HepG2 (cell line): ENCODE measurements around the gene MYO1B. TPM values are rescaled to one million over a fixed set of nuclear protein-coding genes. Genes with fewer than 3 reads are reported as not detected.

Experiments
- CCDC6 ChIP-seq: sonication (generic); formaldehyde crosslinking; IDR thresholded peaks from 2 replicates; pipeline ENCODE4 v1.8.1; 2022; ENCODE audit warnings: mild to moderate bottlenecking, missing genetic modification reagents, moderate library complexity
- FOXO1 ChIP-seq: sonication (generic); formaldehyde crosslinking; IDR thresholded peaks from 2 replicates; pipeline ENCODE4 v1.4.0; 2020; ENCODE audit warnings: missing genetic modification reagents
- FOXP4 ChIP-seq: sonication (generic); formaldehyde crosslinking; IDR thresholded peaks from 2 replicates; pipeline ENCODE4 v1.4.0; 2020; ENCODE audit warnings: missing genetic modification reagents
- HIVEP1 ChIP-seq: sonication (generic); formaldehyde crosslinking; IDR thresholded peaks from 2 replicates; pipeline ENCODE4 v1.4.0; 2020; ENCODE audit warnings: mild to moderate bottlenecking, missing genetic modification reagents
- HOMEZ ChIP-seq: IDR thresholded peaks from 2 replicates; pipeline ENCODE4 v1.6.1; 2016; ENCODE audit warnings: low read depth
- JUNB ChIP-seq: sonication (generic); formaldehyde crosslinking; IDR thresholded peaks from 2 replicates; pipeline ENCODE4 v1.8.0; 2022; ENCODE audit warnings: missing genetic modification reagents, mild to moderate bottlenecking, borderline replicate concordance
- MXI1 ChIP-seq: IDR thresholded peaks from 3 replicates; pipeline ENCODE4 v1.6.1; 2012; ENCODE audit warnings: low read depth, low read length, inconsistent platforms, borderline replicate concordance
- MYC ChIP-seq: sonication (generic); formaldehyde crosslinking; IDR thresholded peaks from 2 replicates; pipeline ENCODE4 v1.9.0; 2021; ENCODE audit warnings: missing genetic modification reagents, borderline replicate concordance
- NFE2L1 ChIP-seq: sonication (generic); formaldehyde crosslinking; IDR thresholded peaks from 2 replicates; pipeline ENCODE4 v1.4.0; 2020; ENCODE audit warnings: missing genetic modification reagents, mild to moderate bottlenecking, borderline replicate concordance
- NFRKB ChIP-seq: fragments of 450-650 bp; IDR thresholded peaks from 2 replicates; pipeline ENCODE4 v1.6.1; 2017
- SIN3A ChIP-seq: IDR thresholded peaks from 2 replicates; pipeline ENCODE4 v1.6.1; 2011; ENCODE audit warnings: low read depth, mild to moderate bottlenecking, control low read depth, low read length, borderline replicate concordance
- SP4 ChIP-seq: sonication (generic); formaldehyde crosslinking; IDR thresholded peaks from 2 replicates; pipeline ENCODE4 v1.8.1; 2023; ENCODE audit warnings: mild to moderate bottlenecking, missing genetic modification reagents
- ZBTB1 ChIP-seq: sonication (generic); formaldehyde crosslinking; IDR thresholded peaks from 2 replicates; pipeline ENCODE4 v1.4.0; 2020; ENCODE audit warnings: missing genetic modification reagents, borderline replicate concordance
- ZBTB37 ChIP-seq: sonication (generic); formaldehyde crosslinking; IDR thresholded peaks from 2 replicates; pipeline ENCODE4 v1.4.0; 2020; ENCODE audit warnings: mild to moderate bottlenecking, missing genetic modification reagents
- ZNF205 ChIP-seq: IDR thresholded peaks from 2 replicates; pipeline ENCODE4 v1.6.1; 2018; ENCODE audit warnings: missing biosample characterization, missing genetic modification reagents
- ZNF563 ChIP-seq: sonication (generic); formaldehyde crosslinking; IDR thresholded peaks from 2 replicates; pipeline ENCODE4 v1.8.0; 2022; ENCODE audit warnings: mild to moderate bottlenecking, moderate library complexity, missing genetic modification reagents
- ZNF576 ChIP-seq: sonication (generic); formaldehyde crosslinking; IDR thresholded peaks from 2 replicates; pipeline ENCODE4 v1.4.0; 2020; ENCODE audit warnings: mild to moderate bottlenecking, missing genetic modification reagents
- ZNF614 ChIP-seq: IDR thresholded peaks from 2 replicates; pipeline ENCODE4 v1.6.1; 2018; ENCODE audit warnings: missing biosample characterization, missing genetic modification reagents, inconsistent platforms, borderline replicate concordance
- ZNF616 ChIP-seq: sonication (generic); formaldehyde crosslinking; IDR thresholded peaks from 2 replicates; pipeline ENCODE4 v1.5.0; 2020; ENCODE audit warnings: low read depth, mild to moderate bottlenecking, missing genetic modification reagents
- ZNF691 ChIP-seq: sonication (generic); formaldehyde crosslinking; IDR thresholded peaks from 2 replicates; pipeline ENCODE4 v1.4.0; 2020; ENCODE audit warnings: missing genetic modification reagents, low read depth, mild to moderate bottlenecking, borderline replicate concordance
- ZNF704 ChIP-seq: sonication (generic); formaldehyde crosslinking; IDR thresholded peaks from 2 replicates; pipeline ENCODE4 v1.8.1; 2023; ENCODE audit warnings: mild to moderate bottlenecking, inconsistent platforms, moderate library complexity, missing genetic modification reagents, borderline replicate concordance
- ZSCAN22 ChIP-seq: sonication (generic); formaldehyde crosslinking; IDR thresholded peaks from 2 replicates; pipeline ENCODE4 v1.4.0; 2020; ENCODE audit warnings: mild to moderate bottlenecking, missing genetic modification reagents
- polyA plus RNA-seq, 8 experiments: library from polyadenylated mRNA; depleted of rRNA in 3 of 8; stranded (reverse) in 7 of 8; unstranded in 1 of 8; fragments of >200 nt; fragmentation: Illumina TruSeq in 4 of 8; extraction: Trizol in 4 of 8; gene quantifications; 2 replicates each; pipeline versions ENCODE4 v1.2.1 to v1.2.3, GENCODE V29; 2011 to 2016; ENCODE audit warnings: low read depth in 4 of 8, missing spikeins in 1 of 8, mixed read lengths in 1 of 8; ENCODE audit not compliant: insufficient read depth in 1 of 8
- total RNA-seq, 5 experiments: library from RNA; depleted of rRNA; stranded (reverse); fragments of >200 nt; fragmentation: Illumina TruSeq; extraction: Trizol; gene quantifications; 2 replicates each; pipeline ENCODE4 v1.2.3, GENCODE V29; 2016; ENCODE audit warnings: low read depth in 1 of 5

The MYO1B gene
- total and polyA plus RNA-seq, 2 of the 13 experiments (the other 11 are each of a cell fraction or from before 2014, with no cell fraction given), result 36.9 to 89.8 TPM

GRCh38 chr2:191245869-191246531 lies 796 bp downstream of the MYO1B start (continued):
- TF ChIP-seq ZNF616 (CRISPR knock-in tag) (no peak; the same call in 1 of the 2 replicates), ZNF576 (CRISPR knock-in tag) (peak; percentile 89; the same call in 1 of the 2 replicates), JUNB (CRISPR knock-in tag) (no peak), ZBTB37 (no peak), ZNF614 (peak; percentile 36; the same call in 1 of the 2 replicates), ZNF563 (CRISPR knock-in tag) (no peak; the same call in 1 of the 2 replicates), CCDC6 (no peak), ZBTB1 (CRISPR knock-in tag) (no peak), ZNF691 (peak; percentile 91; the same call in 1 of the 2 replicates), SP4 (0 out of 2 replicates have a peak, but pooled peaks have one; percentile 40), MYC (CRISPR knock-in tag) (peak; percentile 88; the same call in 1 of the 2 replicates), ZSCAN22 (CRISPR knock-in tag) (peak; percentile 77; the same call in 1 of the 2 replicates), FOXP4 (peak; percentile 72), FOXO1 (peak; percentile 72), HOMEZ (CRISPR knock-in tag) (peak; percentile 57; the same call in 1 of the 2 replicates), HIVEP1 (CRISPR knock-in tag) (peak; percentile 94), NFE2L1 (CRISPR knock-in tag) (no peak), ZNF704 (peak; percentile 52; the same call in 1 of the 2 replicates), SIN3A (peak; percentile 89; the same call in 1 of the 2 replicates), MXI1 (peak; percentile 20; the same call in 1 of the 3 replicates), NFRKB (no peak), ZNF205 (CRISPR knock-in tag) (0 out of 2 replicates have a peak, but pooled peaks have one; percentile 41)
